ES-I3 (cell line): Measurements from ENCODE around the gene OLFM3.

ENCODE experiments used
- H3K36me3 ChIP-seq: 2 replicates; pipeline ENCODE4 v1.6.1; 2013; ENCODE audit warnings: mild to moderate bottlenecking, low read length, control low read depth, moderate library complexity; ENCODE audit not compliant: insufficient read depth
- H3K4me1 ChIP-seq: 2 replicates; pipeline ENCODE4 v1.6.1; 2013; ENCODE audit warnings: mild to moderate bottlenecking, control low read depth, low read length; ENCODE audit not compliant: insufficient read depth
- H3K9ac ChIP-seq: 2 replicates; pipeline ENCODE4 v1.6.1; 2013; ENCODE audit warnings: low read depth, mild to moderate bottlenecking, low read length, moderate library complexity
- H3K9me3 ChIP-seq: 2 replicates; pipeline ENCODE4 v1.6.1; 2013; ENCODE audit warnings: mild to moderate bottlenecking, low read length, moderate library complexity; ENCODE audit not compliant: control insufficient read depth, insufficient read depth

OLFM3 gene

DNA sequence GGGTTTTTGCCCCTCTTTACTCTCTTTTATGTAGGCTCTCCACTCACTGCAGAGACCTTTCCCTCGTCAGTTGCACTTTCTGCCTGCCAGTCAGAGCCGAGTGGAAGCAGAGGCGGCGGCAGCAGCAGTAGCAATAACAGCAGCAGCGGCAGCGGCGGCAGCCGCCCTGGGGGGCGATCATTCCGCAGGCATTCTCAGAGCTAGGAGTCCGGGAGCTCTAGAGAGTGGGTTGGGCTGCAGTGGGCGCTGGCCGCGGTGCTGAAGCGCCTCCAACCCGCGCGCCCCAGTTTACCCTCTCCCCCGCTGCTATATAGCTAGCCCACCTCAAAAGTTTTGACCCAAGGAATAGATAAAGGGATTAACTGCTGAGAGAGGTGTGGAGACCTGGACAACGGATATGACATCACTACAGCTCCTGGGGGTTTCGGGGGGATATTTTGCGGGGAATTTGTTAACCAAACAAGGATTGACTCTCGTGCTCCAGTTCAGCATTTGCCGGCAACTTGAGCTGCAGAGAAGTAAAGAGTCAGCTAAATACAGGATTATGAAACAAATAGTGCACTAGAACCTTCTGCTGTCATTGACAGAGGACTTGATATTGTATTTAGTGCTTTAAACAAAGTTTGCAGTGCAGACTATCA, at the start of gene OLFM3:
OLFM3 (minus strand) TSS at position 102 of the 641 bp plus-strand sequence.
- Histone ChIP-seq H3K4me1 (no peaks in the 10 kb centered on the region), H3K9ac (peak within 1 kb of the TSS; percentile 55; the same call in 1 of the 2 replicates), H3K9me3 (no peaks in the 10 kb centered on the region), H3K36me3 (no peaks in the 10 kb centered on the region)

DNA sequence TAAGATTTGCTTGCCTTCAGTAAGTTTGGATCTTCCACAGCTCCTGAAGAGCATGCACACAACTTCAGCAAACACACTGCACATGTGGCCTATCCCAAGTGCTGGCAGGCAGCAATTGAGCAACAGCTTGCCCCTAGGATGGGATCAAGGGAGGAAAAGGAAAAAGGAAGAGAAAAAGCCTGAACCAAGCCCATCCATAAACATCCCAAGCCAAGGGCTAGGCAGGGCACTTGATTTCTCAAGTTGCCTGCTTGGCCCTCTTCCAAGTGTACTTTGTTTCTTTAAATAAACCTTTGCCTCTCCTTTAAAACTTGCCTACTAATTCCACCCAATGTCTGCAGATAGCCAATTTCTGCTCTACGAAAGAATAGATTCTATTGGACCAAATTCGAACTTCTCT, 49.0 kb upstream of the OLFM3 start:
- Histone ChIP-seq H3K9me3 (no peaks in the 10 kb centered on the region), H3K4me1 (no peaks in the 10 kb centered on the region), H3K36me3 (no peaks in the 10 kb centered on the region), H3K9ac (no peak overlapping the region)

DNA sequence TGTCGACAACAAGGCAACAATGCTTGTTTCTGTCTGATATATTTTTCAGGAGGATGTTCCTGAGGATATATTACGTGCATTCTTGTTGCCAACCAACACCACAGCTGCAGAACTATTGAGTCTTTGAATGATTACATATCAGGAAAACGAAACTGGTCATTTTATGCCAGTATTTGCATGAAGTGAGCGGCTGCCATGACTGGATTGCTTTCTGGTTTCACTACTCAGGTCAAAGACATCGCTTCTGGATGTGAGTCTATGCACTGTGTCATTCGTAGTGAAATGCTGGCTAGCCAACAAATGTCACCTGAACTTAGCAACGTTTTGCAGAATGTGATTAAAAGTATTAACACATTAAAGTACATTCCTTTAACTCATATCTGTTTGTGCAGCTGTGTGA, 35.8 kb upstream of the OLFM3 start:
- Histone ChIP-seq H3K9me3 (no peaks in the 10 kb centered on the region), H3K9ac (no peak overlapping the region), H3K36me3 (no peaks in the 10 kb centered on the region), H3K4me1 (no peaks in the 10 kb centered on the region)

DNA sequence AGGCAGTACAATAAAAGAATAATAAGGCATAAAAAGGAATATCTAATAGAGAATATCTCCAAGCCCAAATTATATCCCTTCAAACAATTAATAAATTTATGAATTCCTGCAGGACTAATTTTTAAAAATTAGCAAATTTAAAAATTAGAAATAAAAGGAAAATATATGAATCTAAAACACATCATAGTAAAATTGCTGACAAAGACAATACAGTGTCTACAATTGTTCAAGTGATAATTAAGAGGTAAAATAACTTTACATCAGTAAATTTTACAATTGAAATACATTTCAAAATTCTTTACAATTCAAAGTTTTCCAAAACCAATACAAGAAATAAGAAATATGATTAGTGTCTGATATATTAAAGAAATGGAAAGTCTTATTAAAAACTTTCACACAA, 22.8 kb upstream of the OLFM3 start:
- Histone ChIP-seq H3K9ac (no peak overlapping the region), H3K9me3 (no peaks in the 10 kb centered on the region), H3K36me3 (no peaks in the 10 kb centered on the region), H3K4me1 (no peaks in the 10 kb centered on the region)

DNA sequence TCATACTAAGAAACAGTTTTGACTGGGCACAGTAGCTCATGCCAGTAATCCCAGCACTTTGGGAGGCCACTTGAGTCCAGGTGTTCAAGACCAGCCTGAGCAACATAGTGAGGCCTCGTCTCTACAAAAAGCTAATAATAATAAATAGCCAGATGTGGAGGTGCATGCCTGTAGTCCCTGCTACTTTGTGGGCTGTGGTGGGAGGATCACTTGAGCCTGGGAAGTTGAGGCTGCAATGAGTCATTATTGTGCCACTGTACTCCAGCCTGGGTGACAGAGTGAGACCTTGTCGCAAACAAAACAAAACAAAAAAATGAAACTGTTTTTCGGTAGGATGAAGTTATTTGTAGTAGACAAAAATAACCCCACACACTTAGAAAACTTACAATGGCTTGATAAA, 19.0 kb upstream of the OLFM3 start:
- Histone ChIP-seq H3K9ac (no peak overlapping the region), H3K36me3 (no peaks in the 10 kb centered on the region), H3K4me1 (no peaks in the 10 kb centered on the region), H3K9me3 (no peaks in the 10 kb centered on the region)

DNA sequence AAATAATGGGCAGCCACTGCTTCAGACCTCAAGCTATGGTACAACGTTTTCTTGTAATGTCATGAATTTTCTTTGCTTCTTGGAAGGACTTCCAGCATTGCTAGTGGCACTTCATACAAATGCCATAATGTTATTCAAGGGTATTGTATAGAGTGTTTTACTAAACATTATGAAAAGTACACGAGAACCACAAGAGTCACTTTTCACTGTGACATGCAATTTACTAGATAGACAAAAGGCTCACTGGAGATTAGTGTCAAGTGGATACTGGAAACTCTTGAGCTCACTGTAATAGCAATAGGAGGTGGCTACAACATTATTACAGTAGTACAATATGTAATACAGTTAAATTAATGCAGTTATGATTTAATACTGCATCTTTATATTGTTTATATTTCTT, 5.3 kb upstream of the OLFM3 start:
- Histone ChIP-seq H3K4me1 (no peaks in the 10 kb centered on the region), H3K9ac (no peak overlapping the region), H3K9me3 (no peaks in the 10 kb centered on the region), H3K36me3 (no peaks in the 10 kb centered on the region)

DNA sequence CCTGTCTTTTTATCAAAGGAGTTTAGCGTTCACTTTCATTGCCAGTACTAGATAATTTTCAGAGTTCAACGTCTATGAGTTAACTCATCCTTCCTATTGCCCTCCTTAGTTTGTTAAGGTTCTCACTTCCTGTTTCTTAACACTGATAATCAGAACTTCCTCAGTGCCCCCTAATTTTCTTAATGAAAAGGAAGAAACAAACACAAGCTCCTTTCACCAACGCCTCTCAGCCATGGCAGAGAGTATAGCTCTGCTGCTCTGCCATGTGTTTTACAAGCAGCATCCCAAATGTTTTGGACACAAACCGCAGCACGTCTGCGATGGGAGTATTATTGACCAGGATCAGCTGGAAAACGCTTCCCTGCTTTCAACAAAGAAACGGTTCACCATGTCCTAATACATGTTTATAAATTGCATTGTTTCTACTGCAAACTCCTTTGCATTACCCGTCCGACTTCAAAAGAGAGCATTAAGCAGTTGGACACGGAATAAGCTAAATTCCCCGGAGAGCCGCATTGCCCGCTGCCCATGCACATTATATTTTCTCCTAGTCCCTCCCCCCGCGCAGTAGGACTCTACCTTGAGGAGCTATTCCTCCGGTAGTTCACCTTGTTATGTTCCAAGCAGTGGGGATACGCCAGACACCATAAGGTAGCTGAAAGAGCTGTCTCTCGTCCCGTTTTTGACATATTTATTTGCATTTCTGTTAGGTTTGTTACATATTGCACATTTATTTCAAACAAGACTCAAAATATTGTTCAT, 561 bp downstream of the OLFM3 start:
- no peaks in the 10 kb centered on the region for H3K36me3 ChIP-seq
- H3K9ac ChIP-seq: peak overlapping the region; percentile 55; the same call in 1 of the 2 replicates
- no peaks in the 10 kb centered on the region for H3K4me1 ChIP-seq
- no peaks in the 10 kb centered on the region for H3K9me3 ChIP-seq

DNA sequence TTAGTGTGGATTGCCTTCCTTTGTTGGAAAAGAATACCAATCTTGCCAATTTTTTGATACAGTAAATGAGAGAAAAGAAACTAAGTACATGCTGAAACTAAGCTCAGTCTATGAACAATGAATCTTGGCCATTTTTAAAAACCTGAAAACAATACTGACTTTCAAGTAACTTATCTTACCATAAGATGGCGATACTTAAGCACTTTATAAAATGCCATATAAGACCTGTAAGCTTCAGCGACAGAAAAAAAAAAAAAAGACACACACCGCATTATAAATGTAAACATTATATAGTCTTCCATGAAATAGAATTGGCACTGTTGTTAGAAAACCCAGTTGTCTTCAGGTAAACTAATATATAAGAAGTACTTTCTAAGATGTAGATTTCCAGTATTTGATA, 3.0 kb downstream of the OLFM3 start:
- Histone ChIP-seq H3K4me1 (no peaks in the 10 kb centered on the region), H3K9ac (no peak overlapping the region), H3K36me3 (no peaks in the 10 kb centered on the region), H3K9me3 (no peaks in the 10 kb centered on the region)

DNA sequence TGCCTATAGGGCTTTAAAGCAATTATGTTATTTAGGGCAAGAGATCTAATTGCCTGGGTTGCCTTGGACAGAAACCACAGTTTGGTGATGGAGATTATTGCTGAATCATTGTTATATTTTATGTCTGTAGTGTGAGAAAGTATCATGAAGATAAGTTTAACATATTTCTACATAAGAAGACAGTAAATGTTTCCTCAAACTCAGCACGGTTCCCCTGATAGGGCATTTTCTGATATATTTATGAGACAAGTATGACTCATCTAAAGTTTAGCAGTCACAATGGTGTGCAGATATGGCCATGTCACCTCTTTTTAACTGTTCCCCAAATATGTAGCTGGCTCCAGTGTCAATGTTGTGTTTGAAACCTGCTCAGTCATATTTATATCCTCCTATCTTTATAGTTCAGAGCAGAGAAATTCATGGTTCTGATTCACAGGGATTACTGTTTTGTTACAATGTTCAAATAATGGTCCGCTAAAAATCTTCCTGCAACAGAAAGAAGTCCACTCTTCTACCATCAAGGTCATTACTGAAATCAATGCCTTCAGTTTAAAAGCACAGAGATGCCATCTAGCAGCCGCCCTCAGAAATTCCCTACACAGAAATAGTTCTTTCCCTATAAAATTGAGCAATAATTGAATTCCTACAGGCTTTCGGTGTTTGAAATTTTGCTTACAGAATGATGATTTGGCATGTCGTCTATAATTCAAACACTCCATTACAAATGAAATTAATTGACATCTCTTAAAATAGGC, 3.7 kb downstream of the OLFM3 start:
- no peaks in the 10 kb centered on the region for H3K9me3 ChIP-seq
- H3K4me1 ChIP-seq: no peaks in the 10 kb centered on the region
- H3K9ac ChIP-seq: no peak overlapping the region
- H3K36me3 ChIP-seq: no peaks in the 10 kb centered on the region

DNA sequence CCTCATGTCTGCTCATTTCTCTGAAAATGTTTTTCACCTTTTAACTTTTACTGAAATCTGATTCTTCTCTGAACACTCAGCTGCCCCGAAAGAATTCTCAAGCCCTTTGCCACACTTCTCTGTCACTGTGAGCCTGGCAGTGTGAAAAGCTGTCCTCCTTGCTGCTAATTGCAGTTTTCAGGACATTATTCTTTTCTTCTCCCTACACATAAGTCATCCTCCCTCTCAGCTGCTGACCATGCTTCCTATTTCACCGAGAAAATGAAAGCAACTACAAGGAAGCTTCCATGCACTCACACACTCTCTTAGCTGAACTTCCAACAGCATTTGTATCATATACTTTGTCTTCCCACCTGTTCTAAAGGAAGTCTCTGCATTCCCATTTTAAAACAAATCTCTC, 15.8 kb downstream of the OLFM3 start:
- H3K9me3 ChIP-seq: no peaks in the 10 kb centered on the region
- H3K36me3 ChIP-seq: no peaks in the 10 kb centered on the region
- no peak overlapping the region for H3K9ac ChIP-seq
- no peaks in the 10 kb centered on the region for H3K4me1 ChIP-seq

DNA sequence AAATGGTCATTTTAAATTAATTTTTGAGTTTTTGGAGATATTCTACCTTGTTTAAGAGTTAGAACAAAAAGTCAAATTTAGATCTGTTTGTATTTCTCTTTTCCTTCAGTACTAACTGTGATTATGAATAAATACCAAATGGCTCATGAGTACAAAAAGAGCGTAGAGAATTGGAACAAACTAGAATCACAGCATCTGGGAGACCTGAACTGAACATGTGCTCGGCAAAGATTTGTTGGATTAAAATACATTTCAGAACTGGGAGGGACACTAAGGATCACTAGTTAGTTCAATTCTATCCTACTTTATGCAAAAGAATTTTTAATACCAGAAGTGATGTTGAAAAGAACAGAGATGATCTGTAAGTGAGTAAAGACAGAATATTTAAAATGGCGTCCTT, 19.5 kb downstream of the OLFM3 start:
- no peak overlapping the region for H3K9ac ChIP-seq
- H3K36me3 ChIP-seq: no peaks in the 10 kb centered on the region
- no peaks in the 10 kb centered on the region for H3K9me3 ChIP-seq
- no peaks in the 10 kb centered on the region for H3K4me1 ChIP-seq

DNA sequence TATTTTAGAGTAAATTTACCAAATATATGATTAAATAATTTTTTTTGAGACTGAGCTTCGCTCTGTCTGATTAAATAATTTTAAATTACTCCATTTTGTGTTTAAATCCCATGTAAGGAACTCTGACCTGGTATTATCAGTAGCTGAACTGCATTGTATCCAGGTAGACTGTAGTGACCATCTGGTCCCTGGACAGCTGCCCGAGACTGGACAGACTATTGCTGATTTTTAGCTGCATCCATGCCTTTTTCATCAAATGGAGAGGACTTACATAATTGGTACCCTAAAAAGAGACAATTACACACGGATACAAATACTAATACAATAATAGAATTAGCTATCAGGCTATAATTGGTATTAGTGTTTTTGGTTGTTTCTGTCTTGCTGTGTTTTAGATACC, 20.6 kb downstream of the OLFM3 start:
- Histone ChIP-seq H3K36me3 (no peaks in the 10 kb centered on the region), H3K9ac (no peak overlapping the region), H3K9me3 (no peaks in the 10 kb centered on the region), H3K4me1 (no peaks in the 10 kb centered on the region)

DNA sequence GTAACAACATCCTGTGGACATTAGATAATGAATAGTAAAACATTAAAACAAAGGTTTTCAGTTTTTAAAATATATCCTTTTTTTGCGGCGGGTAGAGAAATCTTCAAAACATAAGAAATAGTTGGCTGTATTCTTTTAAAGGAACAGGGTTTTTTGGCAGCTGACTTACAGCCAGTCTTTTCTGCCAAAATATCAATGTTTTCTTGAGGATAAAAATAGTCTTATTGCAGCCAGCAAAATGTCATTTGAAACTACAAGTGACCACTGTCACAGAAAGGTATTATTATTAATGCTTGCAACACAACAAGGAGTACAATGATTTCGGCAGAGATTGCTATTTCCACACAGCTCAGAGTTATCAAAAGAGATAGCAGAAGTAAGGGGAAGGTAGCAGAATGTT, 21.4 kb downstream of the OLFM3 start:
- Histone ChIP-seq H3K4me1 (no peaks in the 10 kb centered on the region), H3K36me3 (no peaks in the 10 kb centered on the region), H3K9me3 (no peaks in the 10 kb centered on the region), H3K9ac (no peak overlapping the region)

DNA sequence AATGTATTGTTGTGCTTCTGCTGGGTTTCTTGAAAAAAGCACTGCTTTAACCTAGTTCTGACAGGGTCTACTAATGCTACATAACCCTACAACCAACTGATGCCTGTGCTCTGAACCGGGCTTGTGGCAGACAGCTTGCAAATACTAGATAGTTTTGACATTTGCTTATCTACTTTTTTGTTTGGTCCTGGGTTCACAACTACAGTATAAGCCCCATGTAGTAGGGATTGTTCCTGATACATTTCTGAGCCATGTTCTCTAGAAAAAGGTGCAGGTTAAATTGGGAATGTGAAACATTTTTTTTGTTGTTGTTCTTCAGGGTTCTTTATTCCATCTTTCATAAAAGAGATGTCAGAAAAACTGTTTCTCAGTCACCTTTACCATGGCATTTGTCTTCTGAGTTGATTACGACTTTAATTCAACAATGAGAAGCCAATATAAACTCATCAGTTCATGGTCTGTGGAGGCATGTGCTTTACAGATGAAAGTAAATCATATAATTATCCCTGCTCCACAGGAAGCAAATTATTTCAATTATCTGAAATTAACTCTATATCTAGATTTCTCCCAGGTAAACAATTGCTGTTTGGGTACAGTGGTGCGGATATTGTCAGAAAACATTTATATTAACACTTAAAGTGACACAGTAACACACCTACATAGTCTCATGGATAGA, 22.0 kb downstream of the OLFM3 start:
- Histone ChIP-seq H3K9me3 (no peaks in the 10 kb centered on the region), H3K4me1 (no peaks in the 10 kb centered on the region), H3K36me3 (no peaks in the 10 kb centered on the region), H3K9ac (no peak overlapping the region)
